HG03095 (cell line): ENCODE results near the gene RMND5B.
"Not testable (repeated sequence)": the region's sequence is repeated elsewhere in the genome, so short reads cannot be mapped to it uniquely, and the experiment has no call there.

Experiments
- ATAC-seq: cut with Tn5 transposase; IDR thresholded peaks from one replicate; pipeline ENCODE4 v1.9.1; 2021; ENCODE audit warnings: moderate library complexity; ENCODE audit not compliant: unreplicated experiment

Gene RMND5B

DNA sequence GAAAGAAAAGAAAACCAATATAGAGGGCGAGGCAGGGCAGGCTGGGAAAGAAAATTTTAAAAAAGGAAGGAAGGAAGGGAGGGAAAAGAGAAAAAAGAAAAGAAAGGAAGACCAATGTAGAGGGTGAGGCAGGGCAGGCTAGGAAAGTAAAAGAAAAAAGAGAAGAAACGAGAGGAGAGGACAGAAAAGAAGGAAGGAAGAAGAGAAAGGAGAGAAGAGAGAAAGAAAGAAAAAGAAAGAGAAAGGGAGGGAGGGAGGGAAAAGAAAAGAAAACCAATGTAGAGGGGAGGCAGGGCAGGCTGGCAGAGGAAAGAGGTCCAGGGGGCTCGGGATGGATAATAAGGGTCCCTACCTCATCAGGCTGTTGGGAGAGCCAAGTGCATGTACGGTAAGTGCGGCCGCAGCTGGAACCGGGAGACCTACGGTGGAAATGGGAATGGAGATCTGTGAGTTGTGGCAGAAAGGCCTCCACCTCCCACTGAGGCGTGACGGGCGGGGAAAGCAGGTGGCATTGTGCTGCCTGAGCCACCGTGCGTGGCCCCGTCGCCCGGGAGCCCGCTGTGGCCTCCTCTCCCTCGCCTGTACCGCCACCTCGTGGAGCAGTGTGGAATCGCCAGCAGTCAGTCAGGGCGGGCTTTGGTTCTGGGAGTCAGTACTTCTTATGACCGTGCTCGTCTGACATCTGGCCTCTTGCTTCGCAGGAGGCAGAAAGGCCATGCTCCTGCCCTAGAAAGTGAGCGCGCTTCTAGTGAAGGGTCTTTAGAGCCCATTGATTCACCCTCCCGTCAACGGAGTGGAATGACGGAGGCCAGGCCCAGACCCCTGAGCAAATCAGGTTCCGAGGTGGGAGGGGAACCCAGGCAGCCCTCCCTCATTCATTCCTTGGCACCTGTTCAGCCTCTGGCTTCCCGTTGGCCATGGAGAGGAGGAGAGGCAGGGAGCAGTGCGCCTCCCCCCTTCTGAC, 33.2 kb downstream of the RMND5B start:
- peak; percentile 94 for ATAC-seq

DNA sequence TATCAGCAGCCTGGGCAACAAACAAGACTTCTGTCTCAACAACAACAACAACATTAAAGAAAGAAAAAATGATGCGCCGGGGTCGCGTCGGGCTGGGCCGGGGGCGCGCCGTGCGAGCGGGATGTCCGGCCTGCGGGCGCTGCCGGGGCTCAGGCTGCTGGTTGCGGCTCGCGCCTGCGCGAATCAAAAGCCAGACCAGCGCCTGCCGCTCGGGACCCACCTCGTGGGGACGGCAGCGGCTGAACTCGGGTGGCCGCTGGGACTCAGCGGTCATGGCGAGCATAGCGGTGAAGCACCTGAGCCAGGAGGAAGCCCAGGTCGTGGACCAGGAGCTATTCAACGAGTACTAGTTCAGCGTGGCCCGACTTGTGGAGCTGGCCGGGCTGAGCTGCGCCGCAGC, 34.8 kb downstream of the RMND5B start:
- ATAC-seq, result no peak

DNA sequence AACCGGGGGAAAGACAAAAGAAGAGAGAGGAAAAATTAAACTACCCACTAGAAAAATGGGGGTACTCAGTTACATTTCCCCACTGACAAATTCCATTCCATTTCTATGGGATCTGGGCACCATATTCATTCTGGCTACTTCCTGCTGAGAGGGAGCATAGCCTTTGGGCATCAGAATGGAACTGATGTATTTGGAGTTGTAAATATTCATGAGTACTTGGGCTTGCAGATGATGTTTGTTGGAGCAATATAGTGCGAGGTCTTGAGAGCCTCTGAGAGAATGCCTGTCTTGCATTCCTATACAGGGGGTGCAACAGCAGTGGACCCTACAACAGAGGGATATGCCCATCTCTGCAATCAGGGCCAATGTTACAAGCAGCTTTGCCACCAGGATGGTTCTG, 39.6 kb downstream of the RMND5B start:
- no peak for ATAC-seq

DNA sequence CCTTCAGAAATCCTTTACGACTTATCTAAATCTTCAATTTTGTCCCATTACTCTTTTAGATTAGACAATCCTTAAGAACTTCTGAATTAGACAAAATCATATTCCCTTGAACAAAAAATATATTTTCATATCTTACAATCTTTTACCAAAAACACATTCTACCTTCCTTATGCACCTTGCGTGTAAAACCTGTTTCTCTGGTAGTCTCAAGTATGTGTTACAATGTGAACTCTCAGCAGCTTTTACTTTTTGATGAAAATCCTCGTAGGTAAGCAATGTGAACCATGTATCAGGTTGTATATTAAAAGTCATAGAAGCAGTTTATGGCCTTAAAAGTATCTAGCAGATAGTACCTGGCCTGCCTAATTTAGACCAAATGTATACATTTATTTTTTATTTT, 43.6 kb downstream of the RMND5B start:
- ATAC-seq, result no peak

DNA sequence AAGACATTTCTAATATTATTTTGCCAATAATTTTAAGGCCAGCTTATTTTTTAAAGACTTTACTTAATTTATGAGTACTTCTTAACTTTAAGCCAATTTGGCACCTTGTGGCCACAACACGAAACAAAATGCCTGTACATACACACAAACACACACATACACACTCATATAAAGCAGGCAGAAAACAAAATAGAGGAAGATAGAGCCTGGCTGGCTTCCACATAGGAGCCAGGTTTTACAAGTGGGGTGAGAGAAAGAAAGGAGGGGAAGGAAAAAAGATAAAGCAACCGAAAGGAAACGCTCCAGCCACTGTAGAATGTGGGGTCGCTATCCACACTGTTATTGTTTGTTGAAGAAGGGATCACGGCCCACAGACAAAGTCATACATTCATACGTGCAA, 46.0 kb downstream of the RMND5B start:
- ATAC-seq, result no peak

DNA sequence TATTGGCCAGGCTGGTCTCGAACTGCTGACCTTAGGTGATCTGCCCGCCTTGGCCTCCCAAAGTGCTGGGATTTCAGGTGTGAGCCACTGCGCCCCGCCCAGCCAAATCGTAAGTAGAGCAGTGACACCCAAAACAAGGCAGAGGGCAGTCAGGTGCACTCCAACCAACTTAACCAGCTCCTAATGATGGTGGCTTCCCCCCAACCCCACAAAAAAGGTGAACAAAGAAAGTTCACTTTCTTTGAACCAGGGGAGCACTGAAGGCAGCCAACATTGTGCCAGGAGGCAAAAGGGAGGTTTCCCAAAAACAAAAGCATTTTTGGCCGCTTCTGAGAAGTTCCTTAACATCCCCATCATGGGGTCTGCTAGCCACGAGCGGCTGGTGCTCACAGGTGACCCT, 46.8 kb downstream of the RMND5B start:
- ATAC-seq, result no peak

DNA sequence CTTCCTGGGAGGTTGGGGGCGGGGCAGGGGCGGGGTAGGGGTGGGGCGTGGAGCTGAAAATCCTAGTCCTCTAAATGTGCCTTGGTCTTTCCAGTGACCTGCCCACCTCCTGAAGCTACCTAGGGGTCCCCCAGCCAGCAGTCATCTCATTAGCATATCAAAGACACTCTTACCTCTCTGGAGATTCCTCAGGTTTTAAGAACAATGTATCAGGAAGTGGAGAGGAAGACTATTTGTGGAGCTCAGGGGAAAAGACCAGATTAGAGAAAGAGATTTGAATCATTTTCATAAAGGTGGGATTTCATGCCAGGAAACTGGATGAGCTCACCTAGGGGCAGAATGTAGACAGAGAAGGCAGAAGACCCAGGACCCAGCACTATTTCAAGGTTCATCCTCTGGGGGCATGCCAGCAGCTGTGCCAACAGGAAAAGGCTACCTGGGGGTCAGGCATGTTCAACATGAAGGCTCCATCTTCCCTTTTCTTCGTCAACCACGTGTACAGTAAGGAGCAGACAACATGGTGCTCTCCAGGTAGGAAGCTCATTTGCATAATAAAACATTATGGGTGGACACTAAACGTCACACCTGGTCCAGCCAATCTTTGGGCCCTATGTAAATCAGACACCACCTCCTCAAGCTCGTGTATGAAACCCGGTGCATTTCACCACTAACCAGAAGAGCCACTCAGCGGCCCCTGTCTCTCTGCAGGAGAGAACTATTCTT, 49.5 kb downstream of the RMND5B start:
- ATAC-seq, result no peak

DNA sequence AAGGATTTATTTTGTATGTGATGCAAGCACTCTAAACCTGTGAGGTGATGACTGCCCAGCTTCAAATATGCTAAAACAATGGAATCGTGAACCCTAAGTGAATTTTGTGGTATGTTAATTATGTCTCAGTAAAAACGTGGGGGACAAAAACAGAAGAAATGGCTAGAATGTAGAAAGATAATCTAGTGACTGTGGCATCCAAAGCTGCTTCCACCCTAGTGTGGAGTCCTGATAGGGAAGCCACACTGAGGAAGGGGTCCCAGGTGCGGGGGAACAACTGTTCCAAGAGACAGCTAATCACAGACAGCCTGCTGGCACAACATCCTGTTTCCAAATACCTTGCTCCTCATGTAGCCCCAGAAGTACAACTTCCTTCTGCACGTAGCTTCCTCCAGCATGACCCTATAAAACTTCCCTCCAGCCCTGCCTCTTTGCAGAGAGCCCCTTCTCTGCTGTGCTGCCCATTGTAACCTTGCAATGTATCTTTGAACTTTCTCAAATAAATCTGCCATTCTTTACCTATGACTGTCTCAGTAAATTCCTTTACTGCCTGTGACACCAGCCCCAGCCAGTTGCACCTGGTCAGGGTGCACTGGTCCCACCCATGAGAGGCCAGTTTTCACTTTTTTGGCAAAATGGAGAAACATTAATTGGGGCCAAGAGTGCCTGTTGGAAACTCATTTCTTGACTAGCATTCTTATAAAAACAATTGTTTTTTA, 51.5 kb downstream of the RMND5B start:
- ATAC-seq, result no peak

DNA sequence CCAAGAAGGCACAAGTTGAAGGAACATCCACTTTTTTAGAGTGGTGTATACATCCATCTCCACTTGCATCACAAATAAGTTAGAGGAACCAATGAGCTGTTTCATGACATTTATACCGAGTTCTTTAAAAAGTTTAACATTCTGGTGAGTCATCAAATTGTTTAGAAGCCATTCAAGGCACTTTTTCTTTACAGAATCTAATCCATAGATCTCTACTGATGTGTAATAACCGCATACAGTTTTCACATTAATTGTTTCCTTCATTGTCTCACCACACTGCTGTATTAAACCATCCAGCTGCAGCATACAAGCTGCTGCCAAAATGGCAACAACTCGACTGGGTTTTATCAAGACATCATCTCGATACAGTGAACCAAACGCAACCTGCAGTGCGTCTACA, 55.6 kb downstream of the RMND5B start:
- ATAC-seq, result no peak

DNA sequence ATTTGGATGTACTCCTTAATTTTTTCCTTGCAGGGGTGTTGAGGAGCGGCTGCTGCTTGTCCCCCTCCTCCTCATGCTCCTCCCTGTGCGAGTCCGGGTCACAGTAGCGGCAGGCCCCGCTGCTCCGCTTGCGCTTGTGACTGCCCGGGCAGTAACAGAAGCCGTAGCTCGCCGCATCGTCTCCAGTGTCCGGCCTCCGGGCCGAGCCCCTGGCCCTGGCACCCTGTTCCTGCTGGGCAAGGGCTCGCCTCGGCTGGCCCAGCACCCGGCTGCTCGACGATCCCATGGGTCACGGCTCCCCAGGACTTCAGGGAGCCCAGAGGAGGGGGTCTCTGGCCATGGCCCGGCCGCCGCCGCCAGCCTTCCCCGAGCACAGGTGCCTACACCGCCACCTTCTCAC, 56.2 kb downstream of the RMND5B start, which contains the start of gene GMCL2:
GMCL2 (minus strand) TSS at position 358 of the 400 bp plus-strand sequence; CDS start at position 286, 72 bp downstream.
- ATAC-seq, result no peak

DNA sequence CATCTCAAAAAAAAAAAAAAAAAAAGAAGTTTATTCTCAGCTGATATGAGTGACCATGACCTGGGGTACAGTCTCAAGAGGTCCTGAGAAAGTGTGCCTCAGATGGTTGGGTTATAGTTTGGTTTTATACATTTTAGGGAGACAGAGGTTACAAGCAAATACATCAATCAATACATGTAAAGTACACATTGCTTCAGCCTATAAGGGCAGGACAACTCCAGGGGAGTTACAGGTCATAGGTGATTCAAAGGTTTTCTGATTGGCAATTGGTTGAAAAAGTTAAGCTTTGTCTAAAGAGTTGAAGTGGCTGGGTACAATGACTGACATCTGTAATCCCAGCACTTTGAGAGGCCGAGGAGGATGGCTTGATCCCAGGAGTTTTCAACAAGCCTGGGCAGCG, 58.6 kb downstream of the RMND5B start:
- no peak for ATAC-seq

DNA sequence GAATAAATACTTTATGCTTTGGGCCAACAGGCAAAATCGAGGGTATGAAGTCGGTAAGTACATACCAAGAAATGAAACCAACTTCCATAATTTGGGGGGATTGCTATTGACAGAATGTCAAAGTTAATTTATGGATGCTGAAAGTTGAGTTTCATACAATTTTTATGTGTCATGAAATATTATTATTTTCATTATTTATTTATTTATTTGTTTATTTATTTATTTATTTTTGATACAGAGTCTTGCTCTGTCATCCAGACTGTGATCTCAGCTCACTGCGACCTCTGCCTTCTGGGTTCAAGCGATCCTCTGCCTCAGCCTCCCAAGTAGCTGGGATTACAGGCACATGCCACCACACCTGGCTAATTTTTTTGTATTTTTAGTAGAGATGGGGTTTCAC, 60.8 kb downstream of the RMND5B start:
- ATAC-seq, result no peak

DNA sequence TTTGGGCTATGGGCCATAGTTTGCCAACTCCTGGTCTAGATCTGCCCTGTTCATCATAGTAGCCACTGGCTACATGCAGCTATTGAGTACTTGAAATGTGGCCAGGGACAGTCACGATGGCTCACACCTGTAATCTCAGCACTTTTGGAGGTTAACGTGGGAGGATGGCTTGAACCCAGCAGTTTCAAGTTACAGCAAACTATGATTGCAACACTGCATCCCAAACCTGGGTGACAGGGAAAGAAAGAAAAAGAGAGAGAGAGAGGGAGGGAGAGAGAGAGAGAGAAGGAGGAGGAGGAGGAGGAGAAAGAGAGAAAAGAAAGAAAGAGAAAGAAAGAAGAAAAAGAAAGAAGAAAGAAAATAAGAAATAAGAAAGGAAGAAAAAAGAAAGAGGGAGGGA, 61.4 kb downstream of the RMND5B start:
- ATAC-seq, result no peak

DNA sequence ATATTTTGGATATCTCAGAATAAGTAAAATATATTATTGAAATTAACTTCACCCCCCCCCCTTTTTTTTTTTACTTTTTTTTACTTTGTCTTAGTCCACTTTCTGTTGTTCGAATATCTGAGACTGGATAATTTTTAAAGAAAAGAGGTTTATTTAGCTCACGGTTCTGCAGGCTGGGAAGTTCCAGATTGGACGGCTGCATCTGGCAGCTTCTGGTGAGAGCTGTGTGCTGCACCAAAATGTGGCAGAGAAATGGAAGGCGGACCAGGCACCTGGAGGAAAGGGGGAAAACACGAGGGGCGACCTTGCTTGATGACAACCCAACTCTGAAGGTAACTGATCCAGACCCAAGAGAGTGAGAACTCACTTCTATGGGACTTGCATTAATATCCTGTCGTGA, 62.0 kb downstream of the RMND5B start:
- no peak for ATAC-seq

DNA sequence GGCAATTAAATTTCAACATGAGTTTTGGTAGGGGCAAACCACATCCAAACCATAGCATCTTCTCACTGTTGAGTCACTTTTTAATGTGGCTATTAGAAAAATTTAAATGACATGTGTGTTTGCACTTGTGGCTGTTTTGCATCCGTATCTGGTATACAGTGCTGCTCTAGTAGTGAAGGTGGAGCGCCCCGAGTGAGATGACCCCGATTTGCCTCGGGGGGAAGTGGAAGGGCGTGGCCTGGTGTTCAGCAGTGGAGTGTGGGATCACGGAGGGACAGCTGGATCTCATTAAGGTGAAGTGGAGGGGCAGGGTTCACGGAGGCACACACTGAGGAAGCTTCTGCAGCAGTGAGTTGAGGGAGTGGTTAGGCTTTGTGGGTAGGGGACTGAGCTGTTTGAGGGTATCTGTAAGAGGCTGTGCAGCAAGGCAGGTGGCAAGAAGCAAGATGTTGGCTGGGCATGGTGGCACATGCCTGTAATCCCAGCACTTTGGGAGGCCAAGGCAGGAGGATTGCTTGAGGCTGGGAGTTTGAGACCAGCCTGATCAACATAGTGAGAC, 62.5 kb downstream of the RMND5B start:
- ATAC-seq, result no peak

DNA sequence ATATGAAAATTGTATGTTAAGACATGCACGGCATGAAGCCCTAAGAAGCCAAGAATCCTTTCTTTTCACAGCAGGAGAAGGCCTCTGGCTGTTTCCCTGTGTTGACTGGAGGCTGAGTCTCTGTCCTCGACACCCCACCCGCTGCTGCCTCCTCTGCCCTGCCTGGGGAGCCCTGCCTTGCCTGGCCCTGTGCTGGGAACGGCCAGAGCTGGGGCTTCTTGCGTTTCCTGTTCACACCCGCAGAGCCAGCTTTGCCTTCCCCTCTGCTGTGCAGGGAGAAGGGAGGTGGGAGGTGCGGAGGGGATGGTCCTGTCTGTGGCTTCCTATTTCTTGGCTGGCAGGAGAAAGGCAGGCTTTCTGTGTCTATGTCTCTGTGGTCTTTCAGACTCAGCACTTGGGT, 63.2 kb downstream of the RMND5B start:
- no peak for ATAC-seq

DNA sequence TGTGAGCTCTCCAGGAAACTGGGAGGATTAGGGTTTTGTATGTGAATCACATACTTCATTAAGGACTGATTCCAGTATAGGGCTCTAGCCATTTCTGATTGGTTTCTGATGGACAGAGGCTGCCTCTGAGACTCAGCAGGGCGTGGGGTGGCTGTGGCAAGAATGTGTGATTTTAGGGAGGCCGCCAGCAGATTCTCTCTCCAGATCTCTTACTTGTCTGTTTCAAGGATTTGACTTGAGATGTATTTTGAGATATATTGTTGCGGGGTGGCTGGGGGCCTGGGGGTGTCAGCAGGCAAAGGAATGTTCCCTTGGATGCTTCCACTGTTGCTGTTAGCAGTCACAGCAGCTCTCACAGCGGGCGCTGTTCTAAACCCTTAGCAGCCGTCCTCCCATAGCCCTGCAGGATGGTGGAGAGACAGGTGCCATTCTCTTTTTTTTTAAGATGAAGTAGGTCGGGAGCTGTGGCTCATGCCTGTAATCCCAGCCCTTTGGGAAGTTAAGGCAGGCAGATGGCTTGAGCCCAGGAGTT, 65.5 kb downstream of the RMND5B start:
- no peak for ATAC-seq

DNA sequence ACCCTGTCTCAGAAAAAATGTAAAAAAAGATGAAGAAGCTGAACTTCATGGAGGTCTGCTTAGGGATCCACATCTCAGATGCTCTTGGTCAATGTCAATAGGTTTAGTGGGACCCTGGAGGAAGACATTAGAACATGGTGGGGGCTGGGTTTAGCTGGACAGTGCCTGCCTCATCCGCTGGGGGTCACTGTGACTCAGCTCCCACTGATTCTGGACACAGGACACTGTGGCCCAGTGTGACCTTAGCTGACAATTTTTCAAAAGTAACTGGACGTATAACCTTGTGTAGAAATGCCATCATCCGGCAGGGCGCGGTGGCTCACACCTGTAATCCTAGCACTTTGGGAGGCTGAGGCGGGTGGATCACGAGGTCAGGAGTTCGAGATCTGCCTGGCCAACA, 66.2 kb downstream of the RMND5B start:
- ATAC-seq, result no peak

DNA sequence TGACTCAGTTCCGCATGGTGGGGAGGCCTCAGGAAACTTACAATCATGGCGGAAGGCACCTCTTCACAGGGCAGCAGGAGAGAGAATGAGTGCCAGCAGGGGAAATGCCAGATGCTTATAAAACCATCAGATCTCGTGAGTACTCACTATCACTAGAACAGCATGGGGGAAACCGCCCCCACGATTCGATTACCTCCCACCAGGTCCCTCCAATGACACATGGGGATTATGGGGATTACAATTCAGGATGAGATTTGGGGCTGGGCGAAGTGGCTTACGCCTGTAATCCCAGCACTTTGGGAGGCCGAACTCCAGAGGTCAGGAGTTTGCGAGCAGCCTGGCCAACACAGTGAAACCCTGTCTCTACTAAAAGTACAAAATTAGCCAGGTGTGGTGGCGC, 67.3 kb downstream of the RMND5B start:
- ATAC-seq, result not testable (repeated sequence)

DNA sequence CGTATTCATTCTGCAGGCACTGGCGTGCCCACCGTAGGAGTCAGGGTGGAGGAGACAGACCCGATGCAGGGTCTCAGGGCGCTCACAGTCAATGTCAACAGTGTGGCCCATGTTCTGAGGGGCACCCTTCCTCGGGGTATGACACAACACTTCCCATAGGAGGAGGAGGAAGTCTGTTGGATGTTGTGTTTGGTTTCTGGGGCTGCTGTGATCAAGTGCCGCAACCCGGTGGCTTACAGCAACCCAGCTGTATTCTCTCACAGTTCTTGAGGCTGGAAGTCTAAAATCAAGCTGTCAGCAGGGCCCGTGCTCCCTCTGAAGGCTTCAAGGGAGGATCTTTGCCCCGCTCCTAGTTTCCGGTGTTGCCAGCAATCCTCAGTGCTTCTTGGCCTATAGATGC, 67.9 kb downstream of the RMND5B start:
- no peak for ATAC-seq
